ENCODE measurements around the gene TESK2. TPM values are rescaled to one million over a fixed set of nuclear protein-coding genes. Genes with fewer than 3 reads are reported as not detected.

TESK2 gene
- polyA plus RNA-seq, 3 donors = 3.9 to 13.1 (median 4.1) TPM

GRCh38 chr1:45353685-45354084 lies 137.3 kb downstream of the TESK2 start:
- H3K79me2 ChIP-seq (ENCODE audit: insufficient read depth, low read length) = no peaks in the 10 kb centered on the region
- Mint-ChIP-seq H3K4me1 (no peaks in the 10 kb centered on the region), H3K27me3 (ENCODE audit: low read depth in 3 of 3) (no peaks in the 10 kb centered on the region), H3K36me3 (peaks cover 4 to 9% of the 10 kb centered on the region in 2 donors), H3K4me3 (no peak overlapping the region), H3K27ac (no peak overlapping the region), H3K9me3 (no peaks in the 10 kb centered on the region)
- no peak overlapping the region for H3K27ac ChIP-seq (ENCODE audit: low read depth in 1 of 2, low read length in 2 of 2)
- H3K9me3 ChIP-seq (replicated peaks in 1 of 2; ENCODE audit: control insufficient read depth in 1 of 2, insufficient read depth in 1 of 2, low read length in 2 of 2) = no peaks in the 10 kb centered on the region
- intact Hi-C loops (cut with micrococcal nuclease) = no loop called here
- H3K4me1 ChIP-seq (ENCODE audit: control insufficient read depth in 1 of 2, insufficient read depth in 2 of 2, low read length in 2 of 2) = no peaks in the 10 kb centered on the region
- H3K36me3 ChIP-seq (replicated peaks in 1 of 2; ENCODE audit: control insufficient read depth in 1 of 2, insufficient read depth in 2 of 2, low read length in 2 of 2) = peaks cover 0 to 4% of the 10 kb centered on the region in 2 donors
- no peaks in the 10 kb centered on the region for H4K20me1 ChIP-seq (ENCODE audit: insufficient read depth, low read length)
- H3K4me2 ChIP-seq (replicated peaks; ENCODE audit: extremely low read depth, low read length, poor library complexity, severe bottlenecking) = no peak overlapping the region
- no peak overlapping the region for H2AFZ ChIP-seq (ENCODE audit: insufficient read depth, low read depth, low read length, poor library complexity, severe bottlenecking)
- DNase-seq = no peak
- H3K27me3 ChIP-seq (ENCODE audit: control insufficient read depth in 2 of 2, insufficient read depth in 2 of 2, low read length in 2 of 2) = no peaks in the 10 kb centered on the region
- no peak overlapping the region for H3K4me3 ChIP-seq (replicated peaks in 1 of 3; ENCODE audit: low read depth in 2 of 3, low read length in 3 of 3)
- TF ChIP-seq CTCF (IDR thresholded peaks at IDR 0.05) = no peak
- no peak overlapping the region for H3K9ac ChIP-seq (ENCODE audit: insufficient read depth, low read length, poor library complexity, severe bottlenecking)
- no CpG with 5 or more reads among the region's 2 CpGs for whole genome bisulfite sequencing (ENCODE audit: insufficient coverage)

GRCh38 chr1:45351508-45351907 lies 139.5 kb downstream of the TESK2 start:
- Histone ChIP-seq H3K36me3 (replicated peaks in 1 of 2; ENCODE audit: control insufficient read depth in 1 of 2, insufficient read depth in 2 of 2, low read length in 2 of 2) (peaks cover 6 to 12% of the 10 kb centered on the region in 2 donors), H3K27me3 (ENCODE audit: control insufficient read depth in 2 of 2, insufficient read depth in 2 of 2, low read length in 2 of 2) (no peaks in the 10 kb centered on the region), H3K9ac (ENCODE audit: insufficient read depth, low read length, poor library complexity, severe bottlenecking) (no peak overlapping the region), H3K9me3 (replicated peaks in 1 of 2; ENCODE audit: control insufficient read depth in 1 of 2, insufficient read depth in 1 of 2, low read length in 2 of 2) (no peaks in the 10 kb centered on the region), H3K79me2 (ENCODE audit: insufficient read depth, low read length) (no peaks in the 10 kb centered on the region), H3K4me2 (replicated peaks; ENCODE audit: extremely low read depth, low read length, poor library complexity, severe bottlenecking) (no peak overlapping the region), H2AFZ (ENCODE audit: insufficient read depth, low read depth, low read length, poor library complexity, severe bottlenecking) (no peak overlapping the region), H3K27ac (ENCODE audit: low read depth in 1 of 2, low read length in 2 of 2) (no peak overlapping the region), H3K4me3 (replicated peaks in 1 of 3; ENCODE audit: low read depth in 2 of 3, low read length in 3 of 3) (no peak overlapping the region), H4K20me1 (ENCODE audit: insufficient read depth, low read length) (no peaks in the 10 kb centered on the region), H3K4me1 (ENCODE audit: control insufficient read depth in 1 of 2, insufficient read depth in 2 of 2, low read length in 2 of 2) (no peaks in the 10 kb centered on the region)
- WGBS (ENCODE audit: insufficient coverage) = 100% methylated on average over 4 of the region's 5 CpGs
- no peaks in the 10 kb centered on the region for H3K27me3 Mint-ChIP-seq (ENCODE audit: low read depth in 3 of 3)
- intact Hi-C loops (cut with micrococcal nuclease) = no loop called here
- H3K36me3 Mint-ChIP-seq = peaks cover 9 to 20% of the 10 kb centered on the region in 2 donors
- H3K4me3 Mint-ChIP-seq = no peak overlapping the region
- no peak for DNase-seq
- no peaks in the 10 kb centered on the region for H3K9me3 Mint-ChIP-seq
- no peaks in the 10 kb centered on the region for H3K4me1 Mint-ChIP-seq
- no peak for TF ChIP-seq CTCF (IDR thresholded peaks at IDR 0.05)
- H3K27ac Mint-ChIP-seq = no peak overlapping the region

Data from CD14-positive monocyte (primary cell).